ENCODE measurements around the gene TCL1A. TPM values are rescaled to one million over a fixed set of nuclear protein-coding genes. Genes with fewer than 3 reads are reported as not detected.
"Not testable (repeated sequence)": the region's sequence is repeated elsewhere in the genome, so short reads cannot be mapped to it uniquely, and the experiment has no call there.

Gene TCL1A
- not detected in 2 replicates for total RNA-seq (2014; rRNA removed; shearing (Covaris generic))

DNA sequence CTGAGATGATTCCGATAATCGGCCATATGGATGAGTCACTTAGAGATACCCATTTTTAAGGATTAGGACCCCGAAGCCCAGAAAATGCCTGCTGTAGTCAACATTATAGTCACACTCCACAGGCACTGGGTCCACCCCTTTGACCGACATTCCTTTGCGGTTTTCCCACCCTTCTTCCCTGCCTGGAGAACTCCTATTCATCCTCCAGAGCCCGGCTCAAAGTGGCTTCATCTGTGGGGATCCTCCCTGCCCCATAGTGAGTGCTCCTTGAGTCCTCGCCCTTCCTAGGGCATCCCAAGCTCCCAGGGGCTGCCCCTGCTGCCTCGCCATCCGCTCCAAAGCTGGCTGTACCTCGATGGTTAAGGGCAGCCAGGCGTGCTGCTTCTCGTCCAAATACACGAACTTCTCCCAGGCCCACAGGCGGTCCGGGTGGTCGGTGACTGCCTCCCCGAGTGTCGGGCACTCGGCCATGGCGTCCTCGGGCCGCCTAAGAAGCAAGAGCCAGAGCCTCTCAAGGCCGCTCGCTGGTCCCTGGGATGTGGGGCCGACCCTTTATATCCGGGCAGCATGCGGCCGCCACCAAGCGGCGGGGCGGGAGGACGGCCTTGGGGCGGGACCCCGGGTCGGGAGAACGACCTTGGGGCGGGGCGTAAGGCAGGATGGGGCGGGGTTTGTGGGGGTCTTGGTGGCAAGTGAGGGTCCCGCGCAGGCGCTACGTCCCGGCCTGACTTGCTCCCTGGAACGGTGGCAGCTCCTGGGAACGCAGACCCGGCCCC is at the start of gene TCL1A:
Gene TCL1A (minus strand): TSS at position 530 of the 776 bp plus-strand sequence. CDS start 59 bp downstream, at position 471.
- DNase-seq (ENCODE audit: low spot score): no peak

GRCh38 chr14:95763032-95763431 is 49.1 kb upstream of the TCL1A start:
- not testable (repeated sequence) for DNase-seq (ENCODE audit: low spot score)

GRCh38 chr14:95761436-95761835 is 47.5 kb upstream of the TCL1A start:
- DNase-seq (ENCODE audit: low spot score): no peak

- no peak for DNase-seq (ENCODE audit: low spot score)
These were observed 46.7 kb upstream of the TCL1A start for GRCh38 chr14:95760596-95760995.

GRCh38 chr14:95759941-95760340 is 46.0 kb upstream of the TCL1A start:
- DNase-seq (ENCODE audit: low spot score): no peak

GRCh38 chr14:95758331-95758730 is 44.4 kb upstream of the TCL1A start:
- DNase-seq (ENCODE audit: low spot score): no peak

DNA sequence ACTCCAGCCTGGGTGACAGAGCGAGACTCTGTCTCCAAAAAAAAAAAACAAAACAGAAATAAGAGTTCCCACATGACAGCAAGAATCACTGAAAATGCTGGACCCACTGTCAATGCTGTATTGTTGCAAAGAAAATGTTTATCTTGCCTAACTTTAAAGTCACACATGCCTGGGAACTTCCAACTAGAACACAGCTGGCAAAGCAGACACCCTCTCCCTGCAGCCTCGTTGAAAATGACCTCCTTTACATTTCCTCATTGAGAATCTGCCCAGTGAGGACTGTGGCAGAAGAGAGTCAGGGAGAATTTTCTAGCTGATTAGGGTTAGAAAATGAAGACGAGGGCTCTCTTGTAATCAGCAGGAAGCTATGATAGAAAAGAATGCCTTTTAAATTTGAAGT is 42.8 kb upstream of the TCL1A start:
- DNase-seq (ENCODE audit: low spot score): no peak

- DNase-seq (ENCODE audit: low spot score): no peak
These were observed 42.2 kb upstream of the TCL1A start for GRCh38 chr14:95756127-95756526.

DNA sequence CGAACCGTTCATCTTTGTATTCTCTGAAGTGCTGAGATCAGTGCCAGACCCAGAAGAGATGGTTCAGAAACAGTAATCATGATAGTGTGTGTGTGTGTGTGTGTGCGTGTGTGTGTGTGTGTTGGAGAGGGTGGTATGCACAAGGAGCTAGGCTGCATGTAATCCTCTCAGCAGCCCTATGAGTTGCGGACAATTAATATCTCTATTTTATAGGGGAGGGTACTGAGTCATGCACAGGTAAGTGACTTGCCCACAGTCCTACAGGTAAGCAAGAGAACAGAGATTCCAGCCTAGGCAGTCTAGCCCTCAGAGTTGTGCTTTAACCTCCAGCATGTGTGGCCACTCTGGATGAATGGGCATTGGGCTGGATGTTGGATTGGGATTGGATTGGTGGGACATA is 27.9 kb upstream of the TCL1A start:
- no peak for DNase-seq (ENCODE audit: low spot score)

DNA sequence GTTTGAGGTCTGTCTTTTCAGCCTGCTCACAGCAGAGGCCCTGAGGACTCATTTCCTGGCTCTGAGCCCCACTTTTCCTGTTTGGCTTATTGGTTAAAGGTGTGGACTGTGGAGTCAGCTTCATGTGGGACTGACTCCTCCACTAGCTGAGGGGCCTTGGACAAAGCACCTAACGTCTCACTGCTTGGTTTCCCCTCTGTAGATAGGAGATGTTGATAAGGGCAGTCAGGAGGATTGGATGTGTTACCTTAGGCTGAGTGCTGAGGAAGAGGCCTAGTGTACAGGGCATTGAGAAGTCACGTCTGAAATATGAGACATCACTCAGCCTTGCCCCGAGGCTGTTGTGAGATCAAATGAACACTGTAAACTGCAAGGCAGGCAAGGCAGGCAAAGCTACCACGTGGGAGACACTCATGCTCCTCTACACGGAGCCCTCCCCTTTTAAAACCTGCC is 27.1 kb upstream of the TCL1A start:
- DNase-seq (ENCODE audit: low spot score): no peak

DNA sequence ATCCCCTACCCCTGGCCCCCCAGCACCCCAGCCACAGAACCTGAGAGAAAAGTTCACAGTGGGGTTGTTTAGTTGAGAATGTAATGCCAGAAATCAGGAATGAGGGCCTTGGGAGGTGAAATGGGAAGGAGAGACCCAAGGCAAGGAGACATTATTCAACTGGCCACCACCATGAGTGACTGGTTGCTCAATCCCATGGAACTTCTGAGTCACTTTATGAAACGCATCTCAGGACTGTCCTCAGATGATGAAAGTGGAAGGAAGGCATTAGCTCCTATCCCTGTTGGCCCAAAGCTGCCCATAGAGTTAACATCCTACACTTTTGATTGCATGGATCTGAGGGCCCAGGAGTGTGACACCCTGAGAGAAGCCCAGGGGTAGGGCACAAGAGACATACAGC is 25.4 kb upstream of the TCL1A start:
- no peak for DNase-seq (ENCODE audit: low spot score)

- DNase-seq (ENCODE audit: low spot score): no peak
These were observed 19.3 kb upstream of the TCL1A start for GRCh38 chr14:95733212-95733611.

DNA sequence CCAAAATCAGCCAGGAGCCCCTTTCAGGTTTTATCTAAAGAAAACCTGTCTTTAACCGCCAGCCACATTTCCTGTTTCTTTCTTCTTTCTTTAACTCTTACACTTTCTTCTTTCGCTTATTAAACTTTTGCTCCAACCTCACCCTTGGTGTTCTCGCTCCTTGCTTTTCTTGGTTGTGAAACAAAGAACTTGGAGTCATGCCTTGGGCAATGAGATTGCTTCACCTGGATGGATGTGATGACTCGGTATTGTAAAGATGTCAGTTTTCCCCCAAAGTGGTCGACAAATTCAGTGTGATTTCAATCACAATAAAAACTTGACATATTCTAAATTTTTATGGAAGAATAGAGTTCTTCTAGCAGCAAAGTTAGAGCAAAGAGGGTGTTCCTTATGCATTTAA is 16.2 kb upstream of the TCL1A start:
- DNase-seq (ENCODE audit: low spot score): no peak

- not testable (repeated sequence) for DNase-seq (ENCODE audit: low spot score)
These were observed 15.6 kb upstream of the TCL1A start for GRCh38 chr14:95729402-95730028.

DNA sequence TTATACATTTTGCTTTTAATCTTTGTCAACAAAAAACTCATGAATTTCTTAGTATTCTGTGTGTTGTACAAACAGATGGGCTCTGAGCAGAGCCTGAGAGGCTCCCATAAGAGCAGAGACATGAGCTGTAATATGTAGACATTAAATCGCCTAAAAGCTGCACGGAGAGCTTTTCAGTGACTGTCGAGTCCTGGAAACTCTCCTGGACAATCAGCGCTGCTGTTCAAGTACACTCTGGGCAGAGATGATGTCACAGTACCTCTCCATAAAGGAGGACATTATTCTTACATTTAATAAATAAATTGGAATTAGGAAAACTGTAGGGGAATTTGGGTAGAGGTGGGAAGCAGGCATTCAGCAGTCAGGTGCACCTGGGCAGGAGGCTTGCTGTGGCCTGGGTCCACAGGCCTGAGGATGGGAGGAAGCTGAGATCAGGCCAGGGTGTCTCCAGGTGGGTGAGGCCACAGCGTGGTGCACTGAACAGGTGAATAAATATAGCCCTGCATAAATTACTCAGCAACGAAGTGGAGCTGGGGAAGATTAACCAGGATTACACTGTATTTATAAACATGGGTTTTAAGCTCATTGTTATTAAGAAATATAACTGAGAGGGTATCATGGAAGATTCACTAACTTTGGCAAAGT is 13.3 kb upstream of the TCL1A start:
- no peak for DNase-seq (ENCODE audit: low spot score)

GRCh38 chr14:95725685-95726336 is 11.9 kb upstream of the TCL1A start:
- no peak for DNase-seq (ENCODE audit: low spot score)

GRCh38 chr14:95722525-95723190 is 8.7 kb upstream of the TCL1A start:
- no peak for DNase-seq (ENCODE audit: low spot score)

GRCh38 chr14:95712398-95712797 is 1.5 kb downstream of the TCL1A start:
- DNase-seq (ENCODE audit: low spot score): no peak

GRCh38 chr14:95711476-95712176 is 2.3 kb downstream of the TCL1A start:
- no peak for DNase-seq (ENCODE audit: low spot score)

DNA sequence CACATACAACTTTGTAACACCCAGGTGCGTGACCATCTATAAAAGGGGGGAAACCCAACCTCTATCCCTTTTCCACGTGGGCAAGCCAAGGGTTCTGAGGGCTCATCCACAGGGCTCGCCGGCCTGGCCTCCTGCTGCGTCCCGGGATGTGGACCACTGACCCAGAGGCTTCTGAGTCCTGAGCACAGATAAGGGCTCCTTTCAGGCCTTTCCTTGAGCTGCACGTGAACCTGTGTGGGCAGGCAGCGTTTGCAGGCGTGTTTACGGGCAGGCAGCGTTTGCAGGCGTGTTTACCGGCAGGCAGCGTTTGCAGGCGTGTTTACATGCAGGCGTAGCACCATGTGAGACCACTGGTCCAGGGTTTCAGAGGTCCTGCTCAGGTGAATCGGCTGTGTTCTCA is 3.8 kb downstream of the TCL1A start:
- no peak for DNase-seq (ENCODE audit: low spot score)

DNA sequence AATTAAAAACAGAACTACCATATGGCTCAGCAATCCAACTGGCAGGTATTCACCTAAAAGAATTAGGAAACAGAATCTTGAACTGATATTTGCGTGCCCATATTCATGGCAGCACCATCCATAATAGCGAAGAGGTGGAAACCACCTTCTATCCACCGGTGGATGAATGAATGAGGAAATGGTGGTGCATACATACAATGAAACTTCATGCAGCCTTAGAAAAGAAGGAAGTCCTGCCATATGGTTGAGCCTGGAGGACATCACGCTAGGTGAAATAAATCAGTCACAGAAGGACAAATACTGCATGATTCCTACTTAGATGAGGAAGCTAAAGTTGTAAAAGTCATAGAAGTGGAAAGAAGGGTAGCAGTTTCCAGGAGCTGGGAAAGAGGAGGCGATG is 6.6 kb downstream of the TCL1A start:
- no peak for DNase-seq (ENCODE audit: low spot score)

All from HT-29 (cell line).